ENCODE measurements around the gene SH2D7.

DNA sequence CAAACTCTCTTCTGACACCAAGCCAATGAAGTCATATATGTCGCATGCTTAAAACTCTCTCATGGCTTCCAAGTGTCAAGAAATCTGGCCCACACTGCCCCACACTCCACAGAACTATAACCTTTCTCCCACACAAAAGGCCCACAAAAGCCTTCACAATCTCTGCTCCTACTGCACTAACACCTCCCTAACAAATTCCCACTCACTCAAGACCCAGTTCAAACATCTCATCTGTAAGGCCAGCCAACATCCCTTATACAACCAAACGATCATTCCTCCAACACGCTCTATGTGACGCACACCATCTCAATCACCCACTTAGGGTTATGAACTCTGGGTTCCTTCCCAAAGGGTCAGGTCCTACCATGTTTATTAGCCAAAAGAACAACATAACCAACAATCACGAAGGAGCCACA lies 28.4 kb upstream of the SH2D7 start:
- TF ChIP-seq EZH2 (IDR thresholded peaks at IDR 0.05) (no peak), POLR2AphosphoS5 (IDR thresholded peaks at IDR 0.05; ENCODE audit: borderline replicate concordance, low read depth, low read length) (no peak)

All from SK-N-MC (cell line).